AG20443 (cell line): ENCODE data around the gene SMOC2.
"Not testable (repeated sequence)": the region's sequence is repeated elsewhere in the genome, so short reads cannot be mapped to it uniquely, and the experiment has no call there.

ENCODE experiments used
- DNase-seq: peaks from one replicate; pipeline ENCODE4 v3.0.0; 2012; ENCODE audit warnings: low spot score, mixed read lengths

Gene SMOC2

DNA sequence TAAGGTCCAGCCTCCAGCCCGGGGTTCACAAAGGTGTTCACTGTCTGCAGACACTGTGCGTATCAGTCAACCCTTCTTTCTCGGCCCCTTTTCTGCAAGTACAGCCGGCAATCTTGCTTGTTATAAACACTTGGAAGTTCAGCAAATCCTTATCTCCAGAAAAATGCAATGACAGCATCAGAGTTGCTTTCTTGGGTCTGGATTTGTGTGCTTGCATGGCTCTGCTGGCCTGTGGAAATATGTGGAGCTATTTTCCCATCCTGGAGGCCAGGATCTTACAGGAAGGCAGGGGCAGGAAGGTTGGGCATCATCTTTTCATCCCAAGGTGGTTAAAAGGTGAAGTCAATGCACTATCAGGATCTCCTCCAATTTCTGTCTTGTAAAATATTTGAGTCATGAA lies 100.3 kb downstream of the SMOC2 start:
- no peak for DNase-seq

DNA sequence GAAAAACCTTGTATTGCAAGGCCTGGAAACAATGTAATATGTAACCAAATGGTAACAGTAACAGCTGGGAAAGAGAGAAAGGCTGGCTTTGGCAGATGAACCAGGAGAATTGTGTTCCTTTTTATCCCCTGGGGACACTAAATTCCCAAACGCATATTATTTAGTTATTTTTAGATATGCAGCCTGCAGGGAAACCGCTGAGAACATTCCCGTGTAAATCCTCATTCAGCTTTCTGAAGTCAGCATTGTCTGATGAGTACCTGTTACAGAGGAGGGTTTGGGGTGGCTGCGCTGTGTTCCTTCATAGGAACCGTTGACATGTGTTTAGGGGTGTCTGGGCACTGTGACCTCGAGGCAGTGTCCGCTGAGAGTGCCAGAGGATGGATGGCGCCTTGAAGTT lies 101.3 kb downstream of the SMOC2 start:
- DNase-seq: no peak

DNA sequence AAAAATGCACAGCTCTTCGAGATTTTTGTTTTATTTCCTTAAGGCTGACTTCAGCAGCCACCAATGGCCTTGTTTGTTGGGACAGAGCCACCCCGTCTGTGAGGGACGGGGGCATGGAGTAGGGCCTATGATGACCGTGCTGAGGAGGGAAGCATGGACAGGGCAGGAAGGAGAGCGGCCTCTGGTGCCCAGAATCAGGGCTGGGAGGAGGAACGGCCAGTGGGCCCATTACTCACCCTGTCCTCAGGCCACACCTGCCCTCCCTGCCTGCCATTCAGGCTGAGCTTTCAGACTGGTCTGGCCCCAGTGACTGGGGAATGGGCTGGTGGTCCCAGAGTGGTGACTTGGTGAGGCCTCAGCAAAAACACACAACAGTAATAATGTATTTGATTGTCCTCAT lies 104.4 kb downstream of the SMOC2 start:
- no peak for DNase-seq

DNA sequence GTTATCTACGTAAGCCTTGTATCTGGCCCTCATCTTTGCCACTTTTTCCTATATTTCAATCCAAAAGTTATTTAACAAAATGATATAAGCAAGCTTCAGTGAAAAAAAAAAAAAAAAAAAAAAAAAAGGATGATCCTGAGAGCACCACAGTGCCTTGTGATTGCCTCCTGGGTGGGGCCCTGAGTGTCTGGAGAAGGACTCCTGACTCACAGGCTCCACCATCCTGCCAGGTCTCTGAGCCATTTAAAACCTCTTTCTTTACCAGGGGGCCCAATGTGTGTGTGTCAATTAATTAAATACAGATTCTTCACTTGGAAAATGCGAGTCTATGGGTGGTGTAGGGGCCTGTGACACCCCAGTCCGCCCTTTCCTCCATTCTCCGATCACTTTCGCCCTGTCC lies 105.2 kb downstream of the SMOC2 start:
- peak; percentile 35 for DNase-seq

DNA sequence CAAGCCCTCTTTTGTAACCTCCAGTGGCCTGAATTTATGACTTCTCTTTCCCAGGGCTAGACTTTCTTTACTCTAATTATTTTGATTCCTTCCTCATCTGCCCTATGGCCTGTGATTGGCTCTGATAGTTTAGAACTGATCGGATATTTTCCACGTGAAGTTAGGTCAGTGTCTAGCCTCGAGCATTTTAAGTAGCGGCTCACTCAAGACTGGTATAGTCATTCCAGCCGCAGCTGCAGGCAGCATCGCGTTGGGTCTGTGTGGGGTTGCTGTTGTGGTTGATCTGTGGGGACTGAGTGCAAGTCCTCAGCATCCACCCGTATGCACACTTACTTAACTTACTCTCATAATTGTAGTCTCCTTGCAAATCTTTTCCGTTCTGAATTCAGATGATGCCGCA lies 105.7 kb downstream of the SMOC2 start:
- DNase-seq: no peak

DNA sequence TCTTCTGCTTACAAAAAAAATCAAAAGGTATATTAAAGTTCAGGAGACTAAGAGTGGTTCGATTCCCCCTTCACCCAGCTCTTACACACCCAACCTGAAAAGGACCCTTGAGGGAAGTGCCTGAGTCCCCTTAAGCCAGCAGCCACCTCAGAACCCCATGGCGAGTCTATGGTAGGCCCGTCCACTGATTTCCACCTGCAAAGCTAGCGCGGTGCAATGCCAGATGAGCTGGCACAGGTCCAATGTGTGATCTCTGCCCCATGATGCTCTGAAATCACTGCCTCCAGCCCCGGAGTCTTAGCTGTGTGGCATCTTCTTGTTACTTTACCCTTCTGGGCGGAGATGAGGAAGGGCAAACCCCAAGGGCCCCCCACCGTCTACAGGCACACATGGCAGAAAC lies 109.3 kb downstream of the SMOC2 start:
- DNase-seq: no peak

DNA sequence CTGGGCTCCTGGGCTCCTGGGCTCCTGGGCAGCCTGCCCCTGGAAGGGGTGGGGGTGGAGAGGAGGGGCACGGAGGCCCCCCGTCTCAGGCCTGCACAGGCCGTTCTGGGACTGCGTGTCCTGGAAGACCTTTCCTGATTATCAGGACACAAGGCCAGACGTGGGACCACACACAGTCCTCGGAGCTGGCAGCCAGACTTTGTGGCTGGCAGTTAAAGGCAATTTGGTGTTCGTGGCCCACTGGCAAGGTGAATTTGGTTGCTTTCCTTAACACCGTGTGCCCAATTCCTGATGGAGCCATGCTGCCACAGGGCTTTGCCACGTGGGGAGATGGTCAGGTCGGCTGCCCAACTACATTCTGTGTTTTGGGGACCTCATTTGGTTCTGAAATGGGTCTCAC lies 113.5 kb downstream of the SMOC2 start:
- DNase-seq: no peak

DNA sequence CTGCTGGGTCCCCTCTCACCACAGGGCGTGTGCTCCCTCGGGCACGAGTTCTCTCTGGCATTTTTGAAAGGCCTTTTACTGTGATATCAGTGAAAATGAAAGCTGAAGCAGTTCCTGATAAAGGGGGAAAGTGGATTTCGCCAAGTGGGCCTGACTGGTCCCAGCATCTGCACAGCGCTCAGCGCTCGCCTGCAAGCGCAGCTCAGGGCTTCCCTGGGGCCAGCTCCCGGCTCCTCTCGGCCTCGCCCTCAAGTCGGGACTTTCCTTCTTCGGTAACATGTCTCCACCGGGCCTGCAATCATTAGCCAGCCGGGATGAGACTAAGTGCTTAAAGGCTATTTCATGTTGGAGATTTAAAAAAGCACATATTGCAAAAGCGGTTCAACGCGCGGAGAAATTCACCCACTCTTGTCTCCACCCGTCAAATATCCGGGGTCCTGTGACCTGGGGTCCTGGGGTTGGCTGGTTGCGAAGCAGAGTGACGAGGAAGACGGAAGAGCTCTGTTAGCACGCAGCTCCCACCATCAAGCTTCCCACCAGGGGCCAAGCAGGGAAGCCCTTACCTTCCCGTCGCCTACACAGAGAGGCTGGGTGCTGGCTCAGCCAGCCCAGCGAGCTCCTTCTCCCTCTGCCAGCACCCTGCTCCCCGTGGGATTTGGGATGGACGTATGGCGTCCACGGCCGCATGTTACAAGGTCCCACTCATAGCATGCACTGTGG lies 114.1 kb downstream of the SMOC2 start:
- no peak for DNase-seq

DNA sequence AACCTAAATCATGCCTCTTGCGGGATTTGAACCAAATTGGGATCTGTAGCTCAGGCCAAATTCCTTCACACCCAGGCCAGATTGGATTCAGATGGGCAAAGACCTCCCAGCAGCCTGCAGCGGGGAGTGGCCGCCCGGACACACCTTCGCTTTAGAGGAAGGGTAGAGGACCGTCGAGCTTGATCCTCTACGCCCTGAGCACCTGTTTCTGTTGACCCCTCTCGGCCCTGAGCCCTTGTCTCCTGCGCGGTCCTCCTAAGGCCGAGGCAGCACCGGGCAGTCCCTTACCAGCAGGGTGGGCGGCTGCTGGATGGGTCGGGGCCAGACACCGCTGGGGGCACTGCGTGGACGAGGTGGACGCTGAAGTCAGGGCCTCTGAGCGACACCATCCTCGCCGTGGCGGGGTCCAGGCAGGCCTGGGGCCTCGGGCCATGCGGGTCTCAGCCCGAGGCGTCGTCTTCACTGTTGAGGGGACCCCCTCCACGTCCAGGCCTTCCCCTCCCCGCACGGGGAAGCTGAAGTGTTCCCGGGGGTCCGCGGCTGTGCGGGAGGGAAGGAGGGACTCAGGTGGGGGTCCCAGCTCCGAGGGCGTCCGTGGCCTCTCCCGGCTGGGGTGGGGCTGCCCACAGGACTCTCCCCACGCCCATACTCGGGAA lies 114.8 kb downstream of the SMOC2 start:
- DNase-seq: no peak

DNA sequence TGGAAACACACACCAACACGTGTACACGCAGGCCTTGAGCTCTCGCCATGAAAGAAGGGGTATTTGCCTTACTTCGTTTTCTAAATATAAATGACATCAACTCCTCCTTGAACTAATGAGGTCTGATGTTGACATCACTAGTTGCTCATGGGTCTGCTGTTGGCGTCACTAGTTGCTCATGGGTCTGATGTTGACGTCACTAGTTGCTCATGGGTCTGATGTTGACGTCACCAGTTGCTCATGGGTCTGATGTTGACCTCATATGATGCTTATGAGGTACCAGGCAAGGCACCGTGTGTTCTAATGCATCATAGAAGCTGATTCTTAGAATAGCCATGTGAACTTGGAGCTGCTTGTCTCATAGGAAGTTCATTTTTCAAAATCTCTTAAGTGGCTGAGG lies 116.5 kb downstream of the SMOC2 start:
- no peak for DNase-seq

DNA sequence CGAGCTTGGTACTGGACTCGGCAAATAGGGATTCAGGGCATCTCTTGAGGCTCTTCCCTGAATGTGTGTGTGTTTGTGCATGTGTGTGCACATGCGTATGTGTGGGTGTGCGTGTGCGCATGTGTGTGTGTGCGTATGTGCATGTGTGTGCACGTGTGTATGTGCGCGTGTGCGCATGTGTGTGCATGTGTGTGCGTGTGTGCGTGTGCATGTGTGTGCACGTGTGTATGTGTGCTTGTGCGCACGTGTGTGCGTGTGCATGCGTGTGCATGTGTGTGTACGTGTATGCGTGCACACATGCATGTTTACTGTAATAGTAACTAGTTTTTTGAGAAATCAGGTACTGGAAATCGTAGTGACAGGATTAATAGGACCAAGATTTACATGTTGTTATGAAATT lies 117.7 kb downstream of the SMOC2 start:
- no peak for DNase-seq

DNA sequence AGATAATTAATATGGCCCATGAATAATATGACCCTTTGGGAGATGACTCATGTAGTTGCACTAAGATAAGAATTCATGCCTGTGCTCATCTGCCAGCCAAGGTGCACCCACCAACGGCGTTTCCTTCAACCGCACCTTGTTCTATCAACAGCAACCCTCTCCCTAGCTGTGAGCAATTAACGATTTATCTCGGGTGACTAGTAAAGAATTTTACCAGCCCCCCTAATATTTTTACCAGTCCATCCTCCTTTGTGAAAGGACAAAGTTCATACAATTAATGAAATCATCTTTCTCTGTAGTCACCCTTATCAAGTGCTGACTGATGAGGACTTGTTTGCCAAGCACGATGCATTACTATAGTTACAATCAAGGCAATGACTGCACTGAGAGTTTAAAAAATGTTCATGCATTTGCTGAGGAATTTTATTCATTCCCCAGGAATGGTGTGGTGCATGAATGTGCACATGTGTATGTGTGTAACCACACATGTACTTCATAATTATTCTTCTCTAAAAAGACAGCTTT lies 118.7 kb downstream of the SMOC2 start:
- no peak for DNase-seq

DNA sequence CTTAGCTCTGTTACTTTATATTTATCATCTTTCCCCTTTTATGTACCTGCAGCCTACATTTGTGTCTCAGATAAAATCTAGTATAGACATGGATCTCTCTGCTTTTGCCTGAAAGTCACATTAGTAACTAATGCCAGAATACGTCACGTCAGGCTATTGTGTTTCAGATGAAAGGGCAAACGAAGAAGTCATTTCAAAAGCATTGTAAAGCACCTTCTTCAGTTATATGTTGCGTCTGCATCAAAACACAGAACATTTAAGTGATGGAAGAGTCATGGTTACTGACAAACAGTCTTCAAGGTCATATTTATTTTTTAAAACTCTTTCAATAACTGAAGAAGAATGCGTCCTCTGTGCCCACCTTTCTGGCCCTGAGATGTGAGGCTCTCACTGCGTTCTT lies 119.1 kb downstream of the SMOC2 start:
- no peak for DNase-seq

DNA sequence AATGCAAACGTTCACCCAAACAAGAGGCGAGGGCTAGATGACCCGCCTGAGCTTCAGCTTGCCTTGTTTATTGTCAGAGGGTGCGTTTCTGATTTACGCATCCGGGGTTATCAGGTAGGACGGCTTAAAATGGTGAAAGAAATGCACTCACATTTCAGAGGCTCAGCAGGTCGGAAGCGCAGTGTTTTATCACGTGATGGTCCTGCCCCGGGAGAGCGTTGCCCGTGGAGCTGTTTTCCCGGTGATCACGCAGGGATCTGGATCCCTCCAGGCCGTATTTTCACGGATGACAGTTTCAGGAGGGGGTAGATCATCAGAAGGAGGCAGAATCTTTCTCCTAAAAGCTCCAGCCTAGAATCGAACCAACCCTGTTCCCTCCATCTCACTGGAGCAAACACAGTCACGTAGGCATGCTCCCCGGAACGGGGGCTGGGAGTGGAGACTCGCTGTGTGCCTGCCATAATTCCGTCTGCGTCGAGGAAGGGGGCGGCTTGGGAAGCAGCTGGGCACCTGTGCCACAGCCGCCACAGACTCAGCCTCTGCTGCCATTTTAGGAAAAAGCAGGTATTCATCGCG lies 121.7 kb downstream of the SMOC2 start:
- no peak for DNase-seq

DNA sequence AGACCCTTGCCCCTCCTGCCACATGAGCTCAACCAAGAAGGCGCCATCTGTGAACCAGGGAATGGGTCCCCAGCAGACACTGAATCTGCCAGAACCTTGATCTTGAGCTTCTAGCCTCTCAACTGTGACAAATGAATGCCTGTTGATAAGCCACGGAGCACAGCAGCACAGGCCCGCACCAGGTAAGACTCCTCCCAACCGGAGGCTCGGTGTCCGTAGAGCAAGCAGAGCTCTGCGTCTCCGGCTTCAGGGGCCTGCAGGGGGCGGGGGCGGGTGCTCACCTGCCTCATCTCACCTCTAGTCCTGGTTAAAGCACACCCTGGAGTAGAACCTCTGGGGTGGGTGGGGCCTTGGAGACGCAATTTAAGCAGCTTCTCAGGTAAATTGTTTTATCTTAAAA lies 122.7 kb downstream of the SMOC2 start:
- no peak for DNase-seq

DNA sequence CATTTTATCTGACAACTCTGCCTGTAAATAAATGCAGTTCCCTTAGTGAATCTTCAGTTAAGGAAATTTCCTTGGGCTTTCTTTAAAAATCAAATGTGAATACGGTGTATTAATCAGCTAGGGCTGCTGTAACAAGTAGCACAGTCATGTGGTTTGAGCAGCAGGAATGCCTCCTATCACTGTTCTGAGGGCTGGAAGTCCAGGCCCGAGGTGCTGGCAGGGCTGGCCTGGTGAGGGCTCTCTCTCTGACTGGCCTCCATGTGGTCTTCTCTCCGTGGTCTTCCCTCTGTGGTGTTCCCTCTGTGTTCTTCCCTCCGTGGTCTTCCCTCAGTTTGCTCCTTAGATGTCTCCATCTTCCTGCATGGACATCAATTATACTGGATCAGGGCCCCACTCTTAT lies 124.1 kb downstream of the SMOC2 start:
- no peak for DNase-seq

DNA sequence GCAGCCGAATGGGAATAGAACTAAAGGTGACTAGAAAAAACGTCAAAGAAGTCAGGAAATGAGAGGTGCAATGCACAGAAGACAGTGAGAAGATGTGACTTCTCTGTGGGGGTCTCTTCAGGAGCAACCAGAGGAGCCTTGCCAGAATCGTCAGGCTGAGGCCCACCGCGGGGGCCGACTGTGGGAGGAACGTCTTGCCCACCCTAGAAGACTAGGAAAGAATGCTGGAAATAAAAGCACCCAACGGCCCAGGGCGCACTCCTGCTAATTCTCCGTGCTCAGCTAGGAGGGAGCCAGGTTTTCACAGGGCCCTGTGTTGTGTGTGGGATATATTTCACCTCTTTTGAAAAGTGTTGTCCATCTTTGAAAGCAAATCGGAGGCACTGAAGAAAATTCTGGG lies 129.2 kb downstream of the SMOC2 start:
- DNase-seq: no peak

DNA sequence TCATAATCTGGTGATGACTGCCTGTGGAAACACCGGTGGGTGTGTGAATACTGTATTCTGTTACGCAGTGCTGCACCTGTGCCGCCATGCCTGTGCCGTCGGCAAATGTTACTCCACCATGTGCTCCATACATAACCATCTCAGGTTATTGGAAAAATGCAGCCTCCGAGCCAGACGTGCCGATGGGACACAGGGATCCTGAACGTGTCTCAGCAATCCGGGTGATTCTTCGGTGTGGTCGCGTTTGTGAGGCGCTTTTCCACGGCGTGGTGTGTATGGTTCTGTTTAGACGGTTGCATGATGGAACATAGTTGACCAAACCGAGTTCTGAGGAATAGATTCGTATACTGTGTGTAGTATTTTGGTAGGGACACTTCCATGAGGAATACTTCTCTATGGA lies 130.3 kb downstream of the SMOC2 start:
- no peak for DNase-seq

DNA sequence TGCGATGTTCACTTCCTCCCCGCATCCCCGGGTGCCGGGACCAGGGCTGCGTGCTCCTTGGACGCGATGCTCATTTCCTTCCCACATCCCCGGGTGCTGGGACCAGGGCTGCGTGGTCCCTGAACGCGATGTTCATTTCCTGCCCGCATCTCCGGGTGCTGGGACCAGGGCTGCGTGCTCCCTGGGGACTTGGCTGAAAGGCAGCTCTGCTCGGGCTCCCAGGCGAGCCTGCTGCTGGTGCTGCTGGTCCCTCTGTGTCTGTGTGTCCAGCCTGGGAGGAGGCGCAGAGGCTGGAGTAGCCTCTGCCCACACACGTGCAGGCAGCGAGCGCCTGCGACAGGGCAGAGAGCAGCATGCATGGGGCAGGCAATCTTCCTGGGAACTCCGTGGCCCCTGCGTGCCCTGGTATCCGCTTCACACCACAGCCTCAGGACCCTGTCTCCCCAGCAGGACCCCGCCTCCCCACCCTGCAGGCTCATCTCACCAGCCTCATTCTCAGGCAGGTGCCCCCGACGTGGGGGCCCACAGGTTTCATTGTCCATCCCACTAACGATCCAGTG lies 132.4 kb downstream of the SMOC2 start:
- not testable (repeated sequence) for DNase-seq

DNA sequence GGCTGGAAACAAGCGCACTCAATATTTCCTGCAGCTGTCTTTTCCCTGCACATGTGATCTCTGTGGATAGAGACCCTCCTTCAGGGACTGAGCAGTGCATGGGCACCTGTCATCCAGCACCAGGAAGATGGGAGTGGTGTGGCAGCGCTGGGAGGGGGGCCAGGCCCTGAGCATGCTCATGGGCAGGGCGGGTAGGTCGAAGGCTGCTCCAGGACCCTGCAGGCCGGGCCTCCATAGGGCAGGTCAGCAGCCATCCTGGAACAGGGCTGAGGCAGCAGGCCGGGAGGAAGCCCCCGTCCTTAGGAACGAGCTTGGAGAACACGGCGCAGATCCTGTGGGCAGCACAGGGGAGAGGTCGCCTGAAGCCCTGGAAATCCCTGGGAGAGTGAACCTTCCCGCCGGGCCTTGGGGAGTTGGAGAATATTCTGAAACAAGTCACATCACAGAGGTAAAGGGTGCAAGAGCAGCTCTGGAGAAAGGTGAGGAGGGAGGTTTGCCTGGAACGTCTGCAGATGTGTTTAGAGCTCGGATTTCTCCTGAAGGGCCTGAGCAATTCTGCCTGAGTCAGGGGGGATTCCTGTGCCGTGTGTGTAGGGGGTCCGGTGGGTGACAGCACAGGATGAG lies 133.2 kb downstream of the SMOC2 start:
- DNase-seq: no peak

DNA sequence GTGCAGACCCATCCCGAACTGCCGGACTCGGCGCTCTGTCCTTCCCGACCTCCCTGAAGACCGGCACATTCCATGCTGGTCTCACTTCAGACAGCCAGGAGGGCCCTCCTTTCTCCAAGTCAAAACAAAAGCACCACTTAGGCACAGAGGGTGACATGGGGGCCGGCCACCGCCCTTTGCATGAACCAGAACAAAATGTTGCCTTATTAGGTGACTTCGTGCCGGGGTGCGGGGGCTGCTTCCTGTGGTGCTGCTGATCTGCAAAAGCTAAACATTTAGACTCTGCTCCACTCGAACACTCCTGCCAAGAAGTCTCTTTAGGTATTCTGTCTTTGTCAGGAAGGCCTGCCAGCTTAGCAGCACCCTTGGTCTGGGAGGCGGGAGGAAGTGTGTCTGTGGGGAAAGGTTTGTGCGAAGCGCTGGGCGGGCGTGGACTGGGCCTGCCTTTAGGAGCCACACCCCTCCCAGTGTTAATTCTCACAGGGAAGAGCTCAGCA lies 133.8 kb downstream of the SMOC2 start:
- no peak for DNase-seq

DNA sequence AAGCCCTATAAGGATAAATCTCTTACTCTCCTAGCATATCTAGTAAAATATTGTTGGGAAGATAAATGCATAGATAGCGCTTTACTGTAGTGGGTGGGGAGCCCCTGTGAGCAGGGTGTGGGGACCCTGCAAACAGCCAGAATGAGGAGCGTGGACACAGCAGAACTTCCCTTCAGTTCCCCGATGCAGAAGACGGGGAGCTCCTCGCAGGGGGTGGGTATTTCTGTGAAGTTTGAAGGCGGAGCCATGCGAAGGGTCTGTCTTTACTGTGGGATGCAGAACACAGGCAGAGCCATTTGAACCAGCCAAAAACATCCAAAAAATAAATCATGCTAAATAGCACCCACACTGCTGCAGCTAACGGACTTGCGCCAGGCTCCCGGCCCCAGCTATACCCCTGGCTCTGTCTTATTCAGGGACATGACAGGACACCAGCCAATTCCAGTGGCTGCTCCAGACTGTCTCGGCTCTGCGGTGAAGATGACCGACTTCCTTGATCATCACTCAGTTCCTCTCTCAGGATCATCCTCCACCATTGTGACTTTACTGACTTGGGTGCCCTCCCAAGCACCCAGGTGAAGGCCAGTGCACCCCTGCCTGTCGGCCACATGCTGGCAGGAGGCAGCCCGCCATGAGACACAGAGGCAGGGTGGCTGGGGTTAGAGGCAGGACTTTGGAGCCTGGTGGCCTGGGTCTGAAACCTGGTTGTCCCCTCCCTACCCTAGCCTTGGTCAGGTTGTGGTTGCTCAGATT lies 134.5 kb downstream of the SMOC2 start:
- DNase-seq: no peak
